Limb (tissue), 2 donors: ENCODE measurements around the gene SLC25A4.

Source experiments
- DNase-seq, 2 donors: peaks; one replicate each; pipeline ENCODE4 v3.0.0-alpha.2; 2016; ENCODE audit errors: extremely low spot score in 2 of 2

The SLC25A4 gene

DNA sequence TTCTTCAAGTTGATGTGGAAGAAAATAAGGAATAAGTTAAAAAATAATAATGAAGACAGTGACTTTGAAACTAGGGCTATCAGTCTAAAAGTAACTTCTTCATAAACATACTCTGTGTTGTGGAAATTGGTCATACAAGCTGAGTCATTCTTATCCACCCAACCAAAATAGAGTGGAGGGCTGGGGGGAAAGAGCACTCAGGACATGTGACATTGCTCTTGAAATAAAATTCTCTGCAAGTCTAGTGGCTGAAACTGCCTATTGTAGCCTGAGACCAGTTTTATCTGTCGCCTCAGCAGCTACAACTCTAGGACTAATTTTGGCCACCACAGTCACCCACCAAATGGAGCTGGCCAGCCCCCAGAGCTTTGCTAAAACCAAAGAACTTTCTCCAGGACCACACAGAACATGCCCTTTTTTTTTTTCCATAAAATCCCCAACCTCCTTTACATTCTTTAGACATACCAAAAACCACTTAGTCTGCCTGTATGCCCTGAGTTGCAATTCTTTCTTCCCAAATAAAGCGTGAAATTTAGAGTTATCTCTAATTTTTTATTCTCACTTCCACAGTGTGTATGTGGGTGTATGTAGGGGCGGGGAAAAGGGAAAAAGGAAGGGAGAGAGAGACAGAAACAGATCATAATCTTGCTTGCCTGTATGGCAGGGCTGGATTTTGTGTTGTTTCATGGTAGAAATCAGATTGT lies 23.0 kb upstream of the SLC25A4 start:
- no peak for DNase-seq

DNA sequence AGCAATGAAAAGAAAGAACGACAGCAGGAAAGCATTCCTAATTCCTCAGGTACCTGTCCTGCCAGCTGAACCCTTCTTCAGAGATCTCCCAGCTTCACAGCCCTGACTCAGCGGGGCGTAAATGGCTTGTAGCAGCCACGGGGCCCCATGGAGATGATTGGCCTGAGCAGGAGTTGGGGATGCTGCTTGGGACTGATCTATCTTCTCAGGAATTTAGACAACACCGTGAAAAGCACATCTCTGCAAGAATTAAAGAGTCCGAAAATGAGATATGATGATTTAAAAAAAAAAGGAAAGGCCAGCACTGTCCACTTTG lies 22.5 kb upstream of the SLC25A4 start:
- DNase-seq, result no peak

DNA sequence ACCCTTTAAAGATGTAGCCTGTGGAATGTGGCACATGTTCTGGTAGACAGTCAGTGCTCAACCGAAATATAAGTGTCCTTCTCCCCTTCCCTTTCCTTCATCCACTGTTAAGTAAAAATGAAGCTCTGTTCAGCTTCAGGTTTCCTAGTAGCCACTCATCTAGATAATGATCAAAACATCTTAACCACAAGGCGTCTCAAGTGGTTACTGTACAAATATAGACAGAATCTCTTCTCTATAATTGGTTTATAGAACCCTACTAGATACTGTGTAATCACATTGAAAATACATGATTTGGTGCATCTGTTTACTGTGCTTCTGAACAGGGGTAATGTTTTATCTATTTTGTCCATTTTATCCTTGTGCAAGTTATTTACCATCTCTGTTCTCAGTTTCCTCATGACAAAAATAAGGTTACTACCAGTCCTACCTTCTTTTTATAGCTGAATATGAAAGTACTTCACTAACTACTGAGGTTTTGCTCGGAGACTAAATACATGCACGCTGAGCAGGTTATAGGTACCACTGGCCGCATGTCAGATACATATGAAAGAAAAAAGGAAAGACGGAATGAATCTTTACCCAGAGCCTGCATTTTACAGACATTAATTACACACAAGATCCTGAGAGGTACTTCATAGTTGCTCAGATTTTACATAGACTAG lies 20.3 kb upstream of the SLC25A4 start:
- no peak for DNase-seq

DNA sequence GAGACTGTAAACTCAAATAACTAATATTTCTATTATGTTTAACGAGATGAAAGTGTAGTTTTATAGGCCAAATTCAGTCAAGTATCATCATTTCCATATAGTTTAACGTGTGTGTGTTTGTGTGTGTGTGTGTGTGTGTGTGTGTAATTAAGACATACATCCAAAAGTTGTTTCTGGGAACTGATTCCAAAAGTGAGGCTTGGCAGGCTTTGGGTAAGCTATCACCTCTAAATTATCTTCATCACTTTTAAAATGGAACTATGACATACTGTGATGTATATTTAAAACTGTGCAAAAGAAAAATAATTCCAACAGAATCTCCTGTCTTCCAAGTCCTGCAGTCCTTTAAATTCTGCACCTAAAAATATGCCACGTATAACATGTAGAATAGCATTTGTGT lies 19.1 kb upstream of the SLC25A4 start:
- no peak for DNase-seq

- DNase-seq, result peak in 1 of 2 donors; percentile 64
Measured at GRCh38 chr4:185127021-185127925, 15.8 kb upstream of the SLC25A4 start.

- peak in 1 of 2 donors; percentile 65 for DNase-seq
Measured at GRCh38 chr4:185128272-185129119, 14.6 kb upstream of the SLC25A4 start.

GRCh38 chr4:185134307-185134869 lies 8.7 kb upstream of the SLC25A4 start:
- DNase-seq, result peak in 1 of 2 donors; percentile 70

GRCh38 chr4:185137233-185137925 lies 5.7 kb upstream of the SLC25A4 start:
- DNase-seq, result no peak

- DNase-seq, result no peak
Measured at GRCh38 chr4:185138161-185138560, 4.9 kb upstream of the SLC25A4 start.

GRCh38 chr4:185139736-185140135 lies 3.3 kb upstream of the SLC25A4 start:
- DNase-seq, result no peak

DNA sequence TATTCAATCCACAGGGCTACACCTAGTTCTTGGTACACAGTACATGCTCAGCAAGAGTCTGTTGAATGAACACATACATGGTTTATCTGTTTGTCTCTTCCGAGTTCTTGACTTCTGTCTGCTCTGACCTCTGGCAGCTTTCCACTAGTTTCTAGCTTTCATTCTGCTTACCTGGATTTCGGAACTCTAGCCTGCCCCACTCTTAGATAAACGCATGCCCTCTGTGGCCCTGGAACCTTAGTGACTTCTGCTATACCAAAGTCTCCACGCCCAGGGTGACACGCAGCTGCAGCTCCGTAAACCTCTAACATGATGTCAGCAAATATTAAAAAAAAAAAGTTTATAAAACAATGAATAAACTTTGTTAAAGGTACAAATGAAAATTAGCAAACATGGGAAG lies 1.3 kb upstream of the SLC25A4 start:
- DNase-seq, result no peak

GRCh38 chr4:185142564-185142911 lies 528 bp upstream of the SLC25A4 start:
- DNase-seq, result no peak

GRCh38 chr4:185143601-185143969 lies 519 bp downstream of the SLC25A4 start:
- peak in 1 of 2 donors; percentile 57 for DNase-seq

- no peak for DNase-seq
Measured at GRCh38 chr4:185144601-185145240, 1.7 kb downstream of the SLC25A4 start.

- no peak for DNase-seq
Measured at GRCh38 chr4:185145572-185145971, 2.5 kb downstream of the SLC25A4 start.

- no peak for DNase-seq
Measured at GRCh38 chr4:185149392-185149791, 6.3 kb downstream of the SLC25A4 start.

DNA sequence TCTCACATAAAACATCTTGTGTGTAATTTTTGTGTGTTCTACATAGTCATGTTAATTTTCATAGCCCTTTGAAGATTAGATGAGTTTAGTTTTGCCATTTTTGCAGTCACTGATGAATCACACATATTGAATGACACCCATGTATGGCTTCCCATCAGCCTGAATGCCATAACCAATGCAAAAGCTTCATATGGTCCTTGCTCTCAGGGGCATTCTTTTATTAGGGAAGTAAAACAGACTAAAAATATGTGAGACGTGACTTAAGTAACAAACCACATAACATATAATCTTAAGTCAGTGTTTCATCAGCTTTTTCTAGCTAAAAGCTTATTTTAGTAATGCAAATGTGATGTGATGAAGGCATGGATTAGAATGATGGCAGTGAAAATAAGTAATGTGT lies 8.2 kb downstream of the SLC25A4 start:
- DNase-seq, result no peak

- no peak for DNase-seq
Measured at GRCh38 chr4:185165605-185166063, 22.6 kb downstream of the SLC25A4 start.

- no peak for DNase-seq
Measured at GRCh38 chr4:185167234-185167633, 24.2 kb downstream of the SLC25A4 start.
